HEK293T (cell line): ENCODE data around the gene CNIH1.
"Not testable (repeated sequence)": the region's sequence is repeated elsewhere in the genome, so short reads cannot be mapped to it uniquely, and the experiment has no call there.

Source experiments
- CTCF ChIA-PET: fragments of 350-600 bp; formaldehyde crosslinking; extraction: SDS; loops from one replicate; lab custom pipeline; 2021; ENCODE audit warnings: antibody characterized with exemption, inconsistent platforms; lab: Yijun Ruan, JAX
- POLR2A ChIA-PET: fragments of 350-600 bp; formaldehyde crosslinking; extraction: SDS; loops from one replicate; lab custom pipeline; 2020; ENCODE audit warnings: antibody characterized with exemption, inconsistent platforms; lab: Yijun Ruan, JAX
- DNase-seq: peaks from one replicate; pipeline ENCODE4 v3.0.0; 2012; ENCODE audit warnings: mixed read lengths; ENCODE audit errors: extremely low spot score
- ARNT ChIP-seq: fragments of 450-650 bp; IDR thresholded peaks from 2 replicates; pipeline ENCODE4 v1.6.1; 2017; ENCODE audit warnings: mild to moderate bottlenecking
- BHLHE40 ChIP-seq: fragments of 450-650 bp; IDR thresholded peaks from 2 replicates; pipeline ENCODE4 v1.6.1; 2016; ENCODE audit warnings: mild to moderate bottlenecking, moderate library complexity, borderline replicate concordance
- CTBP1 ChIP-seq: fragments of 450-650 bp; IDR thresholded peaks from 2 replicates; pipeline ENCODE4 v1.6.1; 2016; ENCODE audit warnings: borderline replicate concordance
- ELF4 ChIP-seq: fragments of 450-650 bp; IDR thresholded peaks from 2 replicates; pipeline ENCODE4 v1.6.1; 2017; ENCODE audit warnings: antibody characterized with exemption
- FOXA1 ChIP-seq: fragments of 450-650 bp; IDR thresholded peaks from 2 replicates; pipeline ENCODE4 v1.6.1; 2016; ENCODE audit warnings: mild to moderate bottlenecking
- FOXK2 ChIP-seq: fragments of 450-650 bp; IDR thresholded peaks from 2 replicates; pipeline ENCODE4 v1.6.1; 2016; ENCODE audit warnings: mild to moderate bottlenecking
- FOXM1 ChIP-seq: fragments of 450-650 bp; IDR thresholded peaks from 2 replicates; pipeline ENCODE4 v1.6.1; 2017; ENCODE audit warnings: mild to moderate bottlenecking, borderline replicate concordance
- HDGF ChIP-seq: fragments of 450-650 bp; IDR thresholded peaks from 2 replicates; pipeline ENCODE4 v1.6.1; 2017; ENCODE audit warnings: antibody characterized with exemption, borderline replicate concordance
- L3MBTL2 ChIP-seq: fragments of 450-650 bp; conservative IDR thresholded peaks from 2 replicates; pipeline ENCODE4 v1.6.1; 2016; ENCODE audit warnings: mild to moderate bottlenecking
- LEF1 ChIP-seq: fragments of 450-650 bp; IDR thresholded peaks from 2 replicates; pipeline ENCODE4 v1.6.1; 2017; ENCODE audit warnings: mild to moderate bottlenecking, borderline replicate concordance
- NFRKB ChIP-seq: fragments of 450-650 bp; IDR thresholded peaks from 2 replicates; pipeline ENCODE4 v1.6.1; 2016; ENCODE audit warnings: mild to moderate bottlenecking, moderate library complexity
- SP1 ChIP-seq: fragments of 450-650 bp; IDR thresholded peaks from 2 replicates; pipeline ENCODE4 v1.6.1; 2017
- SUZ12 ChIP-seq: fragments of 450-650 bp; IDR thresholded peaks from 2 replicates; pipeline ENCODE4 v1.6.1; 2016; ENCODE audit warnings: mild to moderate bottlenecking
- TARDBP ChIP-seq: fragments of 450-650 bp; IDR thresholded peaks from 2 replicates; pipeline ENCODE4 v1.6.1; 2016
- ZNF384 ChIP-seq: fragments of 450-650 bp; IDR thresholded peaks from 2 replicates; pipeline ENCODE4 v1.6.1; 2016
- TF ChIP-seq, protein P1 (sequence below): fragments of 450-650 bp; IDR thresholded peaks from 2 replicates; pipeline ENCODE4 v1.6.1; 2016

Gene CNIH1

DNA sequence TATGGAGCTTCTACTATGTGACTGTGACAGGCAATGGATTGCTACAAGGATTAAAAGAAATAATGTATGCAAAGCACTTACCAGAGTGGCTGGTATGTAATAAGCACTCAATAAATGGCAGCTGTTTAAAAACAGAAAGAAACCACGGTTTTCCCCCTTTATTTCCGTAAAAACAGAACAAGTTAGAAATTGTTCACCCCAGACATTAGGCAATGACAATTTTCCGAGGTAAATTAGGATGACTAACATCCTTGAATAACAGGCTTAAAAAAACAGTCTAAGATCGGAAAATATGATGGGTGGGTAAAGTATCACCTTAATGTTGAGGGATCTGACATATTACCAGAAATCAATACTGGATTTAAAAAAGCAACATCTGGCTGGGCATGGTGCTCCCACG lies 20.9 kb upstream of the CNIH1 start:
- no peak for DNase-seq
- CTCF ChIA-PET, result no interaction called here
- TF ChIP-seq NFRKB, result no peak
- TF ChIP-seq HDGF, result no peak
- no peak for TF ChIP-seq CTBP1
- no peak for TF ChIP-seq LEF1
- TF ChIP-seq BHLHE40, result no peak
- TF ChIP-seq, protein P1, sequence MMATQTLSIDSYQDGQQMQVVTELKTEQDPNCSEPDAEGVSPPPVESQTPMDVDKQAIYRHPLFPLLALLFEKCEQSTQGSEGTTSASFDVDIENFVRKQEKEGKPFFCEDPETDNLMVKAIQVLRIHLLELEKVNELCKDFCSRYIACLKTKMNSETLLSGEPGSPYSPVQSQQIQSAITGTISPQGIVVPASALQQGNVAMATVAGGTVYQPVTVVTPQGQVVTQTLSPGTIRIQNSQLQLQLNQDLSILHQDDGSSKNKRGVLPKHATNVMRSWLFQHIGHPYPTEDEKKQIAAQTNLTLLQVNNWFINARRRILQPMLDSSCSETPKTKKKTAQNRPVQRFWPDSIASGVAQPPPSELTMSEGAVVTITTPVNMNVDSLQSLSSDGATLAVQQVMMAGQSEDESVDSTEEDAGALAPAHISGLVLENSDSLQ, result no peak
- TF ChIP-seq SP1, result no peak
- no peak for TF ChIP-seq ZNF384
- no peak for TF ChIP-seq FOXM1
- TF ChIP-seq FOXA1, result no peak
- TF ChIP-seq SUZ12, result no peak
- TF ChIP-seq L3MBTL2, result no peak
- TF ChIP-seq ARNT, result no peak
- TF ChIP-seq ELF4, result no peak
- no peak for TF ChIP-seq FOXK2
- TF ChIP-seq TARDBP, result no peak
- POLR2A ChIA-PET, result no interaction called here

DNA sequence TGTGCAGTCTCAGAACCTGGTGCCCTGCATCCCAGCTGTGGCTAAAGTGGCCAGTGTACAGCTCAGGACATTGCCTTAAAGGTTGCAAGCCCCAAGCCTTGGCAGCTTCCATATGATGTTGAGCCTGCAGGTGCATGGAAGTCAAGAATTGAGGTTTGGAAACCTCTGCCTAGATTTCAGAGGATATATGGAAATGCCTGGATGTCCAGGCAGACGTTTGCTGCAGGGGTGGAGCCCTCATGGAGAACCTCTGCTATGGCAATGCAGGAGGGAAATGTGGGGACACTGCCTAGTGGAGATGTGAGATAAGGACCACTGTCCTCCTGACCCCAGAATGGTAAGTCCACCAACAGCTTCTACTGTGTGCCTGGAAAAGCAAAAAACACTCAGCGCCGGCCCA lies 17.9 kb upstream of the CNIH1 start:
- CTCF ChIA-PET, result no interaction called here
- DNase-seq, result no peak
- no peak for TF ChIP-seq FOXA1
- no peak for TF ChIP-seq CTBP1
- no peak for TF ChIP-seq FOXK2
- TF ChIP-seq NFRKB, result no peak
- TF ChIP-seq SP1, result no peak
- TF ChIP-seq TARDBP, result no peak
- TF ChIP-seq FOXM1, result no peak
- TF ChIP-seq BHLHE40, result no peak
- no peak for TF ChIP-seq SUZ12
- no peak for TF ChIP-seq ELF4
- POLR2A ChIA-PET, result no interaction called here

DNA sequence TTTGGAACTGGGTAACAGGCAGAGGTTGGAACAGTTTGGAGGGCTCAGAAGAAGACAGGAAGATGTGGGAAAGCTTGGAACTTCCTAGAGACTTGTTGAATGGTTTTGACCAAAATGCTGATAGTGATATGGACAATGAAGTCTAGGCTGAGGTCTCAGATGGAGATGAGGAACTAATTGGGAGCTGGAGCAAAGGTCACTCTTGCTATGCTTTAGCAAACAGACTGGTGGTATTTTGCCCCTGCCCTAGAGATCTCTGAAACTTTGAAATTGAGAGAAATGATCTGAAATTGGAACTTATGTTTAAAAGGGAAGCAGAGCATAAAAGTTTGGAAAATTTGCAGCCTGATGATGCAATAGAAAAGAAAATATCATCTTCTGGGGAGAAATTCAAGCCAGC lies 17.4 kb upstream of the CNIH1 start:
- DNase-seq, POLR2A ChIA-PET, CTCF ChIA-PET: not testable (repeated sequence)

DNA sequence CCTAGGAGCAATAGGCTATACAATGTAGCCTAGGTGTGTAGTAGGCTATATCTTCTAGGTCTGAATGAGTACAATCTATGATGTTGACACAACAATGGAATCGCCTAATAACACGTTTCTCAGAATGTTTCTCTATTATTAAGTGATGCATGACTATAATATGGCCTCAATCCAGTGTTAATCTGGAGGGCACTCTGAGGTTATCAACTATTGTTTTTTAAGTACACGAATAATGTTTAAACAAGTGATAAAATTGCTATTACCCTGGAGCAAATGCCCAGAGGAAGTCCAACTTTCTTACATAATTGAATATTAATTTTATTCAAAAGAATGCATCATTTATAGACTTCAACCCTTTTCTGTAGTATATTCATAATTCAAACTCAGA lies 16.4 kb upstream of the CNIH1 start:
- no peak for DNase-seq
- CTCF ChIA-PET, result no interaction called here
- TF ChIP-seq, protein P1, result no peak
- TF ChIP-seq ZNF384 (no peak), ELF4 (no peak), NFRKB (no peak), FOXM1 (no peak), FOXA1 (no peak), L3MBTL2 (no peak), BHLHE40 (no peak), FOXK2 (no peak)
- POLR2A ChIA-PET, result no interaction called here

DNA sequence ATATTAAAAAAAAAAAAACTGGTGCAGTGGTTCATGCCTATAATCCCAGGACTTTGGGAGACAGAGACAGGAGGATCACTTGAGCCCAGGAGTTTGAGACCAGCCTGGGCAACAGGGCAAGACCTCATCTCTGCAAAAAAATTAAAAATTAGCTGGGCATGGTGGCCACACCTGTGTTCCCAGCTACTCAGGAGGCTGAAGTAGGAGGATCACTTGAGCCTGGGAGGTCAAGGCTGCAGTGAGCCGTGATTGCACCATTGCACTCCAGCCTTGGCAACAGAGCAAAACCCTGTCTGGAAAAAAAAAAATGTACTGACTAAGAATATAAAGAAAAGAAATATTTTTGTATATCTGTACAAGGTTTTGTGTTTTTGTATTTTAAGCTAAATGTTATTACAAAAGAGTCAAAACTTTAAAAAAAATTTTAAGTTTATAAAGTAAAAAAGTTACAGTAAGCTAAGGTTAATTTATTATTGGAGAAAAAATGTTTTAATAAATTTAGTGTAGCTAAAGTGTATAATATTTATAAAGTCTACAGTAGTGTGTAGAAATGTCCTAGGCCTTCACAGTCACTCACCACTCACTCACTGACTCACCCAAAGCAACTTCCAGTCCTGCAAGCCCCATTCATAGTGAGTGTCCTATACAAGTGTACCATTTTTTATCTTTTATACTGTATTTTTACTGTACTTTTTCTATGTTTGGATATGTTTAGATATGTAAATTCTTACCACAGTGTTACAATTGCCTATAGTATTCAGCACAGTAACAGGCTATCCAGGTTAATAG lies 15.8 kb upstream of the CNIH1 start:
- POLR2A ChIA-PET, DNase-seq, CTCF ChIA-PET: not testable (repeated sequence)

DNA sequence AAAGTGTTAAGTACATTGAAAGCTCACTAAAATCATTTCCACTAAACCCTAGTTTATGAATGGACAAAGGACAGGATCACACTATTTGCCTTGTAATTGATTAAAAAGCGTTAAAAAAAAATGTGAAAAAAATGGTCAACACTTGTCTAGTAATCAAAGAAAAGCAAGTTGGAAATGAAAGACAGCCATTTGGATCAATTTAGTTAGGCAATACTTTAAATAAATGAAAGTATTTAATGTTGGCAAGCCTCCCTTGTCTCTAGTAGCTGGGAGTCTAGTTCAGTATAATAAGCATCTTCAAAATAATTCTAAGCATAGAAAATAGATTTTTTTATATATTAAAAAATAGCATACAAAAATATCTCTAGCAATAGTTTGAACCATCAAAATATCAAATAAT lies 14.2 kb upstream of the CNIH1 start:
- TF ChIP-seq TARDBP, result no peak
- no peak for TF ChIP-seq FOXA1
- no peak for TF ChIP-seq ARNT
- POLR2A ChIA-PET, result interaction anchor here (0.8 kb wide), 1 partner anchor 33 kb away, joined by 3 read pairs; no protein-coding TSS in a partner anchor
- no peak for DNase-seq
- CTCF ChIA-PET, result interaction anchor here (0.6 kb wide), 1 partner anchor 928 kb away, joined by 5 read pairs; no protein-coding TSS in a partner anchor

DNA sequence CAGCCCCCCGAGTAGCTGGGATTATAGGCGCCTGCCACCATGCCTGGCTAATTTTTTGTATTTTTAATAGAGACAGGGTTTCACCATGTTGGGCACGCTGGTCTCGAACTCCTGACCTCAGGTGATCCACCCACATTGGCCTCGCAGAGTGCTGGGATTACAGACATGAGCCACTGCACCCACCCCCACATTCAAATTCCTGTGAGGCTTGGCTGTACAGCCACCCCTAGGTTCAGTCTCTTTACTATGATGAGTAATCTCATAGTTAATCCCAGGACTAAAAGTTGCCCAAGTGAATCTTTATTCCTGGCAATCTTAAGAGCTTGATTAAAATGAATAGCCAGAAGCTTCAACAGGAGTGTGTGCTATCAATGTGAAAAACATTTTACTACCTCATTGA lies 12.8 kb upstream of the CNIH1 start:
- POLR2A ChIA-PET, DNase-seq: not testable (repeated sequence)

DNA sequence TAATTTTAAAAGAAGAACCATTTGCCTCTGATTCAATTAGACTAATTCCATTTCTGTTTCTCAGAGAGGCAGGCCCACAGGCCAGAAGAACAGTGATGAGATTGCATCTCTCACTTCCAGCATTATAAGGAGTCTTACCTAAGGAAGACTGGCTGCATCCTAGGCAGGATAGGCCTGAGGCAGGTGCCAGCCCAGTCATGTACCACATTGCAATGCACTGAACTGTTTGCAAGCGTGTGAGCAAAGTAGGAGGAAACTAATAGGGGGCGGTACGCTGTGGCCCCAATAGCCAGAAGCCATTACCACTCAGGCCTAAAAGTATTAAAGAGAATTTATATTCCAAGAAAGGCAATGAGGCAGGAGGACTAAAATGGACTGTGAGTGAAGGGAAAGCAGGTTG lies 12.1 kb upstream of the CNIH1 start:
- TF ChIP-seq SUZ12 (no peak), FOXK2 (no peak), ARNT (no peak), FOXM1 (no peak), BHLHE40 (no peak)
- TF ChIP-seq, protein P1, result no peak
- ChIA-PET POLR2A (no interaction called here), CTCF (interaction anchor here (0.6 kb wide), 1 partner anchor 606 kb away, joined by 3 read pairs; no protein-coding TSS in a partner anchor)
- DNase-seq, result no peak

More for the DNA sequence above, 12.8 kb upstream of the CNIH1 start:
- CTCF ChIA-PET, result interaction anchor here (0.6 kb wide), 1 partner anchor 605 kb away, joined by 3 read pairs; no protein-coding TSS in a partner anchor
